ENCODE results near the gene CEBPE.

CEBPE gene

GRCh38 chr14:23121361-23121771, 2.3 kb upstream of the CEBPE start:
- TF ChIP-seq, protein P1, sequence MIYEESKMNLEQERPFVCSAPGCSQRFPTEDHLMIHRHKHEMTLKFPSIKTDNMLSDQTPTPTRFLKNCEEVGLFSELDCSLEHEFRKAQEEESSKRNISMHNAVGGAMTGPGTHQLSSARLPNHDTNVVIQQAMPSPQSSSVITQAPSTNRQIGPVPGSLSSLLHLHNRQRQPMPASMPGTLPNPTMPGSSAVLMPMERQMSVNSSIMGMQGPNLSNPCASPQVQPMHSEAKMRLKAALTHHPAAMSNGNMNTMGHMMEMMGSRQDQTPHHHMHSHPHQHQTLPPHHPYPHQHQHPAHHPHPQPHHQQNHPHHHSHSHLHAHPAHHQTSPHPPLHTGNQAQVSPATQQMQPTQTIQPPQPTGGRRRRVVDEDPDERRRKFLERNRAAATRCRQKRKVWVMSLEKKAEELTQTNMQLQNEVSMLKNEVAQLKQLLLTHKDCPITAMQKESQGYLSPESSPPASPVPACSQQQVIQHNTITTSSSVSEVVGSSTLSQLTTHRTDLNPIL (CRISPR knock-in tag; IDR thresholded peaks at IDR 0.05; ENCODE audit: low read depth): no peak
- TF ChIP-seq OSR1 (CRISPR knock-in tag; IDR thresholded peaks at IDR 0.05): no peak
- peak; percentile 23; the same call in 2 of the 3 replicates for ATAC-seq

GRCh38 chr14:23120541-23121251, 1.6 kb upstream of the CEBPE start:
- no peak for TF ChIP-seq ZFP30 (CRISPR knock-in tag; IDR thresholded peaks at IDR 0.05)
- no peak for TF ChIP-seq ZNF565 (CRISPR knock-in tag; conservative IDR thresholded peaks at IDR 0.05; ENCODE audit: low read depth)
- no peak for TF ChIP-seq TOX (CRISPR knock-in tag; IDR thresholded peaks at IDR 0.05; ENCODE audit: borderline replicate concordance)
- TF ChIP-seq, protein P2, sequence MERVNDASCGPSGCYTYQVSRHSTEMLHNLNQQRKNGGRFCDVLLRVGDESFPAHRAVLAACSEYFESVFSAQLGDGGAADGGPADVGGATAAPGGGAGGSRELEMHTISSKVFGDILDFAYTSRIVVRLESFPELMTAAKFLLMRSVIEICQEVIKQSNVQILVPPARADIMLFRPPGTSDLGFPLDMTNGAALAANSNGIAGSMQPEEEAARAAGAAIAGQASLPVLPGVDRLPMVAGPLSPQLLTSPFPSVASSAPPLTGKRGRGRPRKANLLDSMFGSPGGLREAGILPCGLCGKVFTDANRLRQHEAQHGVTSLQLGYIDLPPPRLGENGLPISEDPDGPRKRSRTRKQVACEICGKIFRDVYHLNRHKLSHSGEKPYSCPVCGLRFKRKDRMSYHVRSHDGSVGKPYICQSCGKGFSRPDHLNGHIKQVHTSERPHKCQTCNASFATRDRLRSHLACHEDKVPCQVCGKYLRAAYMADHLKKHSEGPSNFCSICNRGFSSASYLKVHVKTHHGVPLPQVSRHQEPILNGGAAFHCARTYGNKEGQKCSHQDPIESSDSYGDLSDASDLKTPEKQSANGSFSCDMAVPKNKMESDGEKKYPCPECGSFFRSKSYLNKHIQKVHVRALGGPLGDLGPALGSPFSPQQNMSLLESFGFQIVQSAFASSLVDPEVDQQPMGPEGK (CRISPR knock-in tag; IDR thresholded peaks at IDR 0.05; ENCODE audit: borderline replicate concordance): no peak
- ATAC-seq: peak; percentile 96

DNA sequence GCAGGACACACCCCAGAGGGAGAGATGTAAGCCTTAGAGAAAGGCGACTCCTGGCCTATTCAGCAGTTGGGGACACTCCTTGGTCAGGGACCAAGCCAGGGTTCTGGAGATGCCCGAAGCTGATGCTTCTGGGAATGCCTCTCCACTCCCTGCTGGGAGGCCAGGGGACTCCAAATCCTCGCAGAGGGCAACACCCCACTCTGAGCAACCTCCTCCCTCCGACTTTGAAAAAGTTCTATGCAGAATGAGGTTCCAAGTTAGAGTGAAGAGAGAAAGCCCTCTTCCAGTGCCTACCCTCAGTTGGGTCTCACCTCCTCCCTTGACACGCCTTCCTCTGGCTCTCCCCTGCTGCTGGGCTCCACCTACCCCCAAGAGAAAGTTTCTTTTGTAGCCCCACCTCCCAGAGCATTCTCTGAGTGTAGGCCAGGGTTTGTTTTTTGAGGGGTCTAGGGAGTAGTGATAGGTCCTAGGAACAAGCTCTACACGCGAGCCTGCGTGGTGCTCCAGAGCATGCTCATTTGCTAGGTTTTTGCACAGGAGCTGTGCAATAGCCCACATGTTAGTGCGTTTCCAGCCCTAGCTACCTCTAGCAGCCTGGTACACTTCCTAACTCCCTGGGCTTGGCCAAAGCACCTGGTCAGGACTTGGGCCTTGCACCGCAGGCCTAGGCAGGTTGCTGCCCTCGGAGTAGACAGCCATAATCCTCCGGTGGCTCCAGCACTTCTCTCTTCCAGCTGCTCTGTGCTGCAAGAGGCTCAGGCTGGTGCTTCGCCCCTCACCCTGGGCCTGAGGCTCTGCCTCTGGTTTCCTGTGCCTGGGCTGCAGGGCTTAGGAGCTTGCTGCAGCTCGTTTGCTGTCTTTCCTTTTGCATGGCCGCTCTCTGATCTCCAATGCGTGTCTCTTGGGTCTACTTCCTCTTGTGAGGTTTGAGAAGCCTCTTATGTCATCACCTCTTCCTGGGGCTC, 590 bp upstream of the CEBPE start:
- TF ChIP-seq SNAI2 (CRISPR knock-in tag; IDR thresholded peaks at IDR 0.05) (no peak), TCF4 (CRISPR knock-in tag; IDR thresholded peaks at IDR 0.05; ENCODE audit: borderline replicate concordance) (no peak), ARNTL (CRISPR knock-in tag; IDR thresholded peaks at IDR 0.05; ENCODE audit: borderline replicate concordance, low read depth) (no peak), ZFP30 (CRISPR knock-in tag; IDR thresholded peaks at IDR 0.05) (no peak), ZFP3 (CRISPR knock-in tag; IDR thresholded peaks at IDR 0.05) (no peak), ZNF8 (CRISPR knock-in tag; IDR thresholded peaks at IDR 0.05) (no peak), ISL1 (CRISPR knock-in tag; IDR thresholded peaks at IDR 0.05) (no peak), ZC3H10 (CRISPR knock-in tag; IDR thresholded peaks at IDR 0.05) (no peak), PPARA (CRISPR knock-in tag; IDR thresholded peaks at IDR 0.05; ENCODE audit: borderline replicate concordance) (no peak), ZNF70 (CRISPR knock-in tag; IDR thresholded peaks at IDR 0.05) (no peak), TOX (CRISPR knock-in tag; IDR thresholded peaks at IDR 0.05; ENCODE audit: borderline replicate concordance) (no peak), CSDC2 (CRISPR knock-in tag; IDR thresholded peaks at IDR 0.05) (no peak)
- TF ChIP-seq, protein P3, sequence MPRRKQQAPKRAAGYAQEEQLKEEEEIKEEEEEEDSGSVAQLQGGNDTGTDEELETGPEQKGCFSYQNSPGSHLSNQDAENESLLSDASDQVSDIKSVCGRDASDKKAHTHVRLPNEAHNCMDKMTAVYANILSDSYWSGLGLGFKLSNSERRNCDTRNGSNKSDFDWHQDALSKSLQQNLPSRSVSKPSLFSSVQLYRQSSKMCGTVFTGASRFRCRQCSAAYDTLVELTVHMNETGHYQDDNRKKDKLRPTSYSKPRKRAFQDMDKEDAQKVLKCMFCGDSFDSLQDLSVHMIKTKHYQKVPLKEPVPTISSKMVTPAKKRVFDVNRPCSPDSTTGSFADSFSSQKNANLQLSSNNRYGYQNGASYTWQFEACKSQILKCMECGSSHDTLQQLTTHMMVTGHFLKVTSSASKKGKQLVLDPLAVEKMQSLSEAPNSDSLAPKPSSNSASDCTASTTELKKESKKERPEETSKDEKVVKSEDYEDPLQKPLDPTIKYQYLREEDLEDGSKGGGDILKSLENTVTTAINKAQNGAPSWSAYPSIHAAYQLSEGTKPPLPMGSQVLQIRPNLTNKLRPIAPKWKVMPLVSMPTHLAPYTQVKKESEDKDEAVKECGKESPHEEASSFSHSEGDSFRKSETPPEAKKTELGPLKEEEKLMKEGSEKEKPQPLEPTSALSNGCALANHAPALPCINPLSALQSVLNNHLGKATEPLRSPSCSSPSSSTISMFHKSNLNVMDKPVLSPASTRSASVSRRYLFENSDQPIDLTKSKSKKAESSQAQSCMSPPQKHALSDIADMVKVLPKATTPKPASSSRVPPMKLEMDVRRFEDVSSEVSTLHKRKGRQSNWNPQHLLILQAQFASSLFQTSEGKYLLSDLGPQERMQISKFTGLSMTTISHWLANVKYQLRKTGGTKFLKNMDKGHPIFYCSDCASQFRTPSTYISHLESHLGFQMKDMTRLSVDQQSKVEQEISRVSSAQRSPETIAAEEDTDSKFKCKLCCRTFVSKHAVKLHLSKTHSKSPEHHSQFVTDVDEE (CRISPR knock-in tag; IDR thresholded peaks at IDR 0.05): no peak
- TF ChIP-seq, protein P4, sequence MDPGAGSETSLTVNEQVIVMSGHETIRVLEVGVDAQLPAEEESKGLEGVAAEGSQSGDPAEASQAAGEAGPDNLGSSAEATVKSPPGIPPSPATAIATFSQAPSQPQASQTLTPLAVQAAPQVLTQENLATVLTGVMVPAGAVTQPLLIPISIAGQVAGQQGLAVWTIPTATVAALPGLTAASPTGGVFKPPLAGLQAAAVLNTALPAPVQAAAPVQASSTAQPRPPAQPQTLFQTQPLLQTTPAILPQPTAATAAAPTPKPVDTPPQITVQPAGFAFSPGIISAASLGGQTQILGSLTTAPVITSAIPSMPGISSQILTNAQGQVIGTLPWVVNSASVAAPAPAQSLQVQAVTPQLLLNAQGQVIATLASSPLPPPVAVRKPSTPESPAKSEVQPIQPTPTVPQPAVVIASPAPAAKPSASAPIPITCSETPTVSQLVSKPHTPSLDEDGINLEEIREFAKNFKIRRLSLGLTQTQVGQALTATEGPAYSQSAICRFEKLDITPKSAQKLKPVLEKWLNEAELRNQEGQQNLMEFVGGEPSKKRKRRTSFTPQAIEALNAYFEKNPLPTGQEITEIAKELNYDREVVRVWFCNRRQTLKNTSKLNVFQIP (CRISPR knock-in tag; IDR thresholded peaks at IDR 0.05; ENCODE audit: borderline replicate concordance, low read depth): no peak
- TF ChIP-seq, protein P1 (CRISPR knock-in tag; IDR thresholded peaks at IDR 0.05; ENCODE audit: low read depth): no peak
- TF ChIP-seq, protein P5, sequence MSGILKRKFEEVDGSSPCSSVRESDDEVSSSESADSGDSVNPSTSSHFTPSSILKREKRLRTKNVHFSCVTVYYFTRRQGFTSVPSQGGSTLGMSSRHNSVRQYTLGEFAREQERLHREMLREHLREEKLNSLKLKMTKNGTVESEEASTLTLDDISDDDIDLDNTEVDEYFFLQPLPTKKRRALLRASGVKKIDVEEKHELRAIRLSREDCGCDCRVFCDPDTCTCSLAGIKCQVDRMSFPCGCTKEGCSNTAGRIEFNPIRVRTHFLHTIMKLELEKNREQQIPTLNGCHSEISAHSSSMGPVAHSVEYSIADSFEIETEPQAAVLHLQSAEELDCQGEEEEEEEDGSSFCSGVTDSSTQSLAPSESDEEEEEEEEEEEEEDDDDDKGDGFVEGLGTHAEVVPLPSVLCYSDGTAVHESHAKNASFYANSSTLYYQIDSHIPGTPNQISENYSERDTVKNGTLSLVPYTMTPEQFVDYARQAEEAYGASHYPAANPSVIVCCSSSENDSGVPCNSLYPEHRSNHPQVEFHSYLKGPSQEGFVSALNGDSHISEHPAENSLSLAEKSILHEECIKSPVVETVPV (CRISPR knock-in tag; IDR thresholded peaks at IDR 0.05): no peak
- ATAC-seq: no peak
